Caki2 (cell line): Measurements from ENCODE around the gene AGBL1. TPM values are rescaled to one million over a fixed set of nuclear protein-coding genes. Genes with fewer than 3 reads are reported as not detected.

Source experiments
- DNase-seq: peaks from one replicate; pipeline ENCODE4 v3.0.0-alpha.2; 2015; ENCODE audit warnings: low read depth
- in situ Hi-C: cut with HindIII; loops from 2 replicates; pipeline ENCODE4 v1.10.0; 2016; ENCODE audit warnings: low sequenced_read_pairs, low pct_unique_long_range_greater_than_20kb, mixed read lengths
- total RNA-seq: library from RNA; depleted of rRNA; stranded (reverse); fragments of >200 nt; shearing (Covaris generic); gene quantifications from 2 replicates; pipeline ENCODE4 v1.2.3, GENCODE V29; 2014; ENCODE audit warnings: low replicate concordance

Gene AGBL1
- total RNA-seq, 1 experiment from 2014 or later = not detected

- in situ Hi-C loops = no loop called here
- DNase-seq = no peak
Observed at GRCh38 chr15:86759800-86760523, 680.3 kb downstream of the AGBL1 start.

- in situ Hi-C loops = no loop called here
- DNase-seq = no peak
Observed at GRCh38 chr15:86762874-86763273, 683.2 kb downstream of the AGBL1 start.

- in situ Hi-C loops = no loop called here
Observed at GRCh38 chr15:86764021-86764420, 684.4 kb downstream of the AGBL1 start.

GRCh38 chr15:86765281-86765680 lies 685.6 kb downstream of the AGBL1 start:
- in situ Hi-C loops = no loop called here
- no peak for DNase-seq

More at GRCh38 chr15:86764021-86764420, 684.4 kb downstream of the AGBL1 start:
- DNase-seq = no peak

- no peak for DNase-seq
- in situ Hi-C loops = no loop called here
Observed at GRCh38 chr15:86772369-86773059, 692.8 kb downstream of the AGBL1 start.

GRCh38 chr15:86773736-86774135 lies 694.1 kb downstream of the AGBL1 start:
- DNase-seq = no peak
- in situ Hi-C loops = no loop called here

- DNase-seq = no peak
- in situ Hi-C loops = no loop called here
Observed at GRCh38 chr15:86776145-86776544, 696.5 kb downstream of the AGBL1 start.

GRCh38 chr15:86796521-86796920 lies 716.9 kb downstream of the AGBL1 start:
- in situ Hi-C loops = no loop called here

GRCh38 chr15:86797135-86797534 lies 717.5 kb downstream of the AGBL1 start:
- no peak for DNase-seq
- in situ Hi-C loops = no loop called here

More at GRCh38 chr15:86796521-86796920, 716.9 kb downstream of the AGBL1 start:
- DNase-seq = no peak

GRCh38 chr15:86799226-86799625 lies 719.6 kb downstream of the AGBL1 start:
- in situ Hi-C loops = no loop called here
- no peak for DNase-seq

- in situ Hi-C loops = no loop called here
Observed at GRCh38 chr15:86802244-86802643, 722.6 kb downstream of the AGBL1 start.

GRCh38 chr15:86804406-86804805 lies 724.7 kb downstream of the AGBL1 start:
- in situ Hi-C loops = no loop called here
- DNase-seq = no peak

More at GRCh38 chr15:86802244-86802643, 722.6 kb downstream of the AGBL1 start:
- no peak for DNase-seq

- no peak for DNase-seq
- in situ Hi-C loops = no loop called here
Observed at GRCh38 chr15:86810329-86810728, 730.7 kb downstream of the AGBL1 start.

GRCh38 chr15:86813892-86814291 lies 734.2 kb downstream of the AGBL1 start:
- in situ Hi-C loops = no loop called here
- DNase-seq = no peak

- in situ Hi-C loops = no loop called here
Observed at GRCh38 chr15:86829245-86829644, 749.6 kb downstream of the AGBL1 start.

GRCh38 chr15:86830304-86830703 lies 750.6 kb downstream of the AGBL1 start:
- in situ Hi-C loops = no loop called here
- DNase-seq = no peak

More at GRCh38 chr15:86829245-86829644, 749.6 kb downstream of the AGBL1 start:
- no peak for DNase-seq

GRCh38 chr15:86833595-86833994 lies 753.9 kb downstream of the AGBL1 start:
- DNase-seq = no peak
- in situ Hi-C loops = no loop called here

GRCh38 chr15:86834115-86834863 lies 754.6 kb downstream of the AGBL1 start:
- no peak for DNase-seq

More at GRCh38 chr15:86834115-86834863, 754.6 kb downstream of the AGBL1 start:
- in situ Hi-C loops = no loop called here
